ENCODE data around the gene IL1R2. TPM values are rescaled to one million over a fixed set of nuclear protein-coding genes. Genes with fewer than 3 reads are reported as not detected.

Gene IL1R2
- total and polyA plus RNA-seq, 9 of the 15 experiments (the other 6 are each of a cell fraction or from before 2014, with no cell fraction given) = 0.13 TPM; not detected in 8

GRCh38 chr2:101983928-101984327 is 7.8 kb upstream of the IL1R2 start (continued):
- TF ChIP-seq, protein P1, sequence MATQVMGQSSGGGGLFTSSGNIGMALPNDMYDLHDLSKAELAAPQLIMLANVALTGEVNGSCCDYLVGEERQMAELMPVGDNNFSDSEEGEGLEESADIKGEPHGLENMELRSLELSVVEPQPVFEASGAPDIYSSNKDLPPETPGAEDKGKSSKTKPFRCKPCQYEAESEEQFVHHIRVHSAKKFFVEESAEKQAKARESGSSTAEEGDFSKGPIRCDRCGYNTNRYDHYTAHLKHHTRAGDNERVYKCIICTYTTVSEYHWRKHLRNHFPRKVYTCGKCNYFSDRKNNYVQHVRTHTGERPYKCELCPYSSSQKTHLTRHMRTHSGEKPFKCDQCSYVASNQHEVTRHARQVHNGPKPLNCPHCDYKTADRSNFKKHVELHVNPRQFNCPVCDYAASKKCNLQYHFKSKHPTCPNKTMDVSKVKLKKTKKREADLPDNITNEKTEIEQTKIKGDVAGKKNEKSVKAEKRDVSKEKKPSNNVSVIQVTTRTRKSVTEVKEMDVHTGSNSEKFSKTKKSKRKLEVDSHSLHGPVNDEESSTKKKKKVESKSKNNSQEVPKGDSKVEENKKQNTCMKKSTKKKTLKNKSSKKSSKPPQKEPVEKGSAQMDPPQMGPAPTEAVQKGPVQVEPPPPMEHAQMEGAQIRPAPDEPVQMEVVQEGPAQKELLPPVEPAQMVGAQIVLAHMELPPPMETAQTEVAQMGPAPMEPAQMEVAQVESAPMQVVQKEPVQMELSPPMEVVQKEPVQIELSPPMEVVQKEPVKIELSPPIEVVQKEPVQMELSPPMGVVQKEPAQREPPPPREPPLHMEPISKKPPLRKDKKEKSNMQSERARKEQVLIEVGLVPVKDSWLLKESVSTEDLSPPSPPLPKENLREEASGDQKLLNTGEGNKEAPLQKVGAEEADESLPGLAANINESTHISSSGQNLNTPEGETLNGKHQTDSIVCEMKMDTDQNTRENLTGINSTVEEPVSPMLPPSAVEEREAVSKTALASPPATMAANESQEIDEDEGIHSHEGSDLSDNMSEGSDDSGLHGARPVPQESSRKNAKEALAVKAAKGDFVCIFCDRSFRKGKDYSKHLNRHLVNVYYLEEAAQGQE (IDR thresholded peaks at IDR 0.05; ENCODE audit: borderline replicate concordance) = peak; percentile 13; the same call in 1 of the 2 replicates
- TF ChIP-seq, protein P1 (CRISPR knock-in tag; IDR thresholded peaks at IDR 0.05; ENCODE audit: low read depth) = no peak
- no peak for TF ChIP-seq GTF2A2 (tag; IDR thresholded peaks at IDR 0.05)

Measured in K562 (cell line).